HCT116 (cell line): ENCODE measurements around the gene HIRIP3.
"Not testable (repeated sequence)": the region's sequence is repeated elsewhere in the genome, so short reads cannot be mapped to it uniquely, and the experiment has no call there.

Experiments used
- ATF3 ChIP-seq: IDR thresholded peaks from 2 replicates; pipeline ENCODE4 v1.6.1; 2012
- CTCF ChIP-seq, 3 experiments: fragments of 200-600 bp in 1 of 3; sonication (generic) in 1 of 3; IDR thresholded peaks in 2 of 3; conservative IDR thresholded peaks in 1 of 3; 2 replicates each; pipeline ENCODE4 v1.5.1; 2012 to 2017; ENCODE audit warnings: low read depth in 2 of 3, low read length in 2 of 3, antibody characterized with exemption in 1 of 3, borderline replicate concordance in 1 of 3, control low read depth in 1 of 3, mild to moderate bottlenecking in 1 of 3, mixed read lengths in 1 of 3, mixed run types in 1 of 3, moderate library complexity in 1 of 3; ENCODE audit not compliant: insufficient read depth in 1 of 3
- EGR1 ChIP-seq: IDR thresholded peaks from 2 replicates; pipeline ENCODE4 v1.6.1; 2012; ENCODE audit warnings: low read depth
- EZH2 ChIP-seq: fragments of 200-600 bp; sonication (generic); IDR thresholded peaks from 2 replicates; pipeline ENCODE4 v1.6.1; 2017; ENCODE audit warnings: antibody characterized with exemption, mixed run types
- EZH2phosphoT487 ChIP-seq: fragments of 200-600 bp; IDR thresholded peaks from 2 replicates; pipeline ENCODE4 v1.6.1; 2018; ENCODE audit warnings: antibody characterized with exemption, borderline replicate concordance
- POLR2A ChIP-seq: IDR thresholded peaks from 2 replicates; pipeline ENCODE4 v1.7.0; 2011; ENCODE audit warnings: borderline replicate concordance; ENCODE audit not compliant: insufficient read depth, insufficient read length; ENCODE audit errors: extremely low read depth
- SP1 ChIP-seq: IDR thresholded peaks from 2 replicates; pipeline ENCODE4 v1.6.1; 2012; ENCODE audit warnings: low read depth
- ZNF274 ChIP-seq: fragments of 200-500 bp; sonication (Bioruptor generic); IDR thresholded peaks from 2 replicates; pipeline ENCODE4 v1.6.1; 2014; ENCODE audit warnings: mild to moderate bottlenecking, low read depth, low read length, inconsistent platforms

GRCh38 chr16:30017937-30018336 is 22.5 kb upstream of the HIRIP3 start:
- TF ChIP-seq EGR1; ZNF274; CTCF (IDR thresholded peaks at IDR 0.05 in 2 of 3, conservative IDR thresholded peaks at IDR 0.05 in 1 of 3; ENCODE audit: borderline replicate concordance in 1 of 3, insufficient read depth in 1 of 3, low read depth in 2 of 3, low read length in 2 of 3); EZH2; POLR2A; EZH2phosphoT487; SP1; ATF3: not testable (repeated sequence)
